Measurements from ENCODE around the gene TENM4. TPM values are rescaled to one million over a fixed set of nuclear protein-coding genes. Genes with fewer than 3 reads are reported as not detected.

The TENM4 gene
- polyA plus RNA-seq, 1 donor from 2014 or later: 16.8 TPM

GRCh38 chr11:78905756-78906155 lies 535.1 kb downstream of the TENM4 start:
- Histone ChIP-seq H3K27ac (ENCODE audit: low read length) (no peak overlapping the region), H3K79me2 (replicated peaks; ENCODE audit: insufficient read depth, low read length) (no peaks in the 10 kb centered on the region), H3K4me3 (ENCODE audit: low read length) (no peak overlapping the region), H3K9ac (ENCODE audit: low read length) (no peak overlapping the region), H3K36me3 (ENCODE audit: insufficient read depth, low read length) (no peaks in the 10 kb centered on the region), H3F3A (ENCODE audit: insufficient read depth, low read length, poor library complexity, severe bottlenecking) (no peaks in the 10 kb centered on the region), H3K27me3 (ENCODE audit: insufficient read depth, low read depth, low read length) (no peaks in the 10 kb centered on the region), H4K20me1 (ENCODE audit: insufficient read depth) (no peaks in the 10 kb centered on the region), H2AFZ (ENCODE audit: low read depth, low read length) (no peak overlapping the region), H3K4me2 (ENCODE audit: low read length) (no peak overlapping the region), H3K9me2 (ENCODE audit: insufficient read depth, low read length) (no peaks in the 10 kb centered on the region), H3K9me3 (ENCODE audit: low read length) (no peaks in the 10 kb centered on the region)
- TF ChIP-seq EZH2 (IDR thresholded peaks at IDR 0.05; ENCODE audit: borderline replicate concordance, insufficient read depth, low read length, poor library complexity, severe bottlenecking) (no peak), REST (IDR thresholded peaks at IDR 0.05; ENCODE audit: borderline replicate concordance) (no peak), TAF1 (IDR thresholded peaks at IDR 0.05; ENCODE audit: low read depth) (no peak), CTCF (IDR thresholded peaks at IDR 0.05; ENCODE audit: poor library complexity, severe bottlenecking) (no peak), MXI1 (conservative IDR thresholded peaks at IDR 0.05; ENCODE audit: poor library complexity, severe bottlenecking) (no peak)

GRCh38 chr11:78902771-78903507 lies 537.9 kb downstream of the TENM4 start:
- H3K36me3 ChIP-seq (ENCODE audit: insufficient read depth, low read length): no peaks in the 10 kb centered on the region
- no peaks in the 10 kb centered on the region for H3F3A ChIP-seq (ENCODE audit: insufficient read depth, low read length, poor library complexity, severe bottlenecking)
- H4K20me1 ChIP-seq (ENCODE audit: insufficient read depth): no peaks in the 10 kb centered on the region
- TF ChIP-seq EZH2 (IDR thresholded peaks at IDR 0.05; ENCODE audit: borderline replicate concordance, insufficient read depth, low read length, poor library complexity, severe bottlenecking): no peak
- TF ChIP-seq POLR2AphosphoS5 (IDR thresholded peaks at IDR 0.05): no peak
- TF ChIP-seq MXI1 (conservative IDR thresholded peaks at IDR 0.05; ENCODE audit: poor library complexity, severe bottlenecking): no peak
- TF ChIP-seq TAF1 (IDR thresholded peaks at IDR 0.05; ENCODE audit: low read depth): no peak
- TF ChIP-seq RAD21 (conservative IDR thresholded peaks at IDR 0.05): no peak
- no peak for TF ChIP-seq REST (IDR thresholded peaks at IDR 0.05; ENCODE audit: borderline replicate concordance)
- no peak for TF ChIP-seq SMC3 (conservative IDR thresholded peaks at IDR 0.05; ENCODE audit: poor library complexity)
- TF ChIP-seq EP300 (conservative IDR thresholded peaks at IDR 0.05; ENCODE audit: poor library complexity, severe bottlenecking): no peak
- TF ChIP-seq CTCF (IDR thresholded peaks at IDR 0.05; ENCODE audit: poor library complexity, severe bottlenecking): no peak
- H3K79me2 ChIP-seq (replicated peaks; ENCODE audit: insufficient read depth, low read length): no peaks in the 10 kb centered on the region
- H3K9ac ChIP-seq (ENCODE audit: low read length): no peak overlapping the region
- H3K9me2 ChIP-seq (ENCODE audit: insufficient read depth, low read length): no peaks in the 10 kb centered on the region
- no peak overlapping the region for H3K4me3 ChIP-seq (ENCODE audit: low read length)
- no peaks in the 10 kb centered on the region for H3K27me3 ChIP-seq (ENCODE audit: insufficient read depth, low read depth, low read length)
- no peaks in the 10 kb centered on the region for H3K9me3 ChIP-seq (ENCODE audit: low read length)
- H3K27ac ChIP-seq (ENCODE audit: low read length): no peak overlapping the region
- H3K4me2 ChIP-seq (ENCODE audit: low read length): no peak overlapping the region
- H2AFZ ChIP-seq (ENCODE audit: low read depth, low read length): no peak overlapping the region
